A549 (cell line): ENCODE data around the gene LRRC4C.

Source experiments
- CBX8 ChIP-seq: fragments of 200-600 bp; sonication (generic); IDR thresholded peaks from 2 replicates; pipeline ENCODE4 v1.6.1; 2016
- EP300 ChIP-seq, 2 experiments: fragments of >200 bp; sonication (Bioruptor Twin); formaldehyde crosslinking; IDR thresholded peaks; 2 replicates in 1 of 2; 3 replicates in 1 of 2; pipeline ENCODE4 v1.6.1; 2016 to 2017
- POLR2A ChIP-seq: IDR thresholded peaks from 2 replicates; pipeline ENCODE4 v1.6.1; 2012; ENCODE audit warnings: mild to moderate bottlenecking, low read length
- SMC3 ChIP-seq: fragments of >200 bp; sonication (Bioruptor Twin); formaldehyde crosslinking; IDR thresholded peaks from 3 replicates; pipeline ENCODE4 v1.6.1; 2018; ENCODE audit warnings: inconsistent platforms
- TFCP2L1 ChIP-seq: fragments of 250-450 bp; sonication (Bioruptor Pico); IDR thresholded peaks from 2 replicates; pipeline ENCODE4 v1.5.0; 2021; ENCODE audit warnings: mild to moderate bottlenecking
- ZC3H11A ChIP-seq: fragments of 450-650 bp; IDR thresholded peaks from 2 replicates; pipeline ENCODE4 v1.6.1; 2014; ENCODE audit warnings: antibody characterized with exemption, mild to moderate bottlenecking
- ZFP36 ChIP-seq: fragments of 450-650 bp; IDR thresholded peaks from 2 replicates; pipeline ENCODE4 v1.6.1; 2014; ENCODE audit warnings: borderline replicate concordance; ENCODE audit not compliant: partially characterized antibody
- TF ChIP-seq, protein P1 (sequence below): fragments of >200 bp; sonication (Bioruptor Twin); formaldehyde crosslinking; IDR thresholded peaks from 3 replicates; pipeline ENCODE4 v1.5.1; 2016
- TF ChIP-seq, protein P2 (sequence below): fragments of 250-450 bp; sonication (Bioruptor Pico); IDR thresholded peaks from 2 replicates; pipeline ENCODE4 v1.5.0; 2020; ENCODE audit warnings: low read depth, mild to moderate bottlenecking, moderate library complexity

DNA sequence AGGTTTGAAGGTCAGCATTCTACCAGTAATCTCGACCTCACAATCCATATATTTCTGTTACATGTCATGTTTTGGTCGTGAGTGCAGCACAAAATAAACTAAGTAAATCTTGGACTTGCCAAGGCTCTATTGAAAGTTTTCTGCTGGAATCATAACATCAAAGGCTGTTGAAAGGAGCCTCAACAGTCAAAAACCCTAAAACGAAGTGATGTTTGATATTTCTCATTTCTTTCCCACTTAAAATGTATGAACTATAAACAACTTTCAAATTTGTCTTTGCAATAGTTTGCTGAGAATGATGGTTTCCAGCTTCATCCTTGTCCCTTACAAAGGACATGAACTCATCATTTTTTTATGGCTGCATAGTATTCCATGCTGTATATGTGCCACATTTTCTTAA is 1118.5 kb downstream of the LRRC4C start:
- TF ChIP-seq EP300 (IDR thresholded peaks at IDR 0.05) (no peak), TFCP2L1 (CRISPR knock-in tag) (no peak), POLR2A (no peak), CBX8 (no peak), ZFP36 (no peak), ZC3H11A (no peak), SMC3 (no peak)
- TF ChIP-seq, protein P1, sequence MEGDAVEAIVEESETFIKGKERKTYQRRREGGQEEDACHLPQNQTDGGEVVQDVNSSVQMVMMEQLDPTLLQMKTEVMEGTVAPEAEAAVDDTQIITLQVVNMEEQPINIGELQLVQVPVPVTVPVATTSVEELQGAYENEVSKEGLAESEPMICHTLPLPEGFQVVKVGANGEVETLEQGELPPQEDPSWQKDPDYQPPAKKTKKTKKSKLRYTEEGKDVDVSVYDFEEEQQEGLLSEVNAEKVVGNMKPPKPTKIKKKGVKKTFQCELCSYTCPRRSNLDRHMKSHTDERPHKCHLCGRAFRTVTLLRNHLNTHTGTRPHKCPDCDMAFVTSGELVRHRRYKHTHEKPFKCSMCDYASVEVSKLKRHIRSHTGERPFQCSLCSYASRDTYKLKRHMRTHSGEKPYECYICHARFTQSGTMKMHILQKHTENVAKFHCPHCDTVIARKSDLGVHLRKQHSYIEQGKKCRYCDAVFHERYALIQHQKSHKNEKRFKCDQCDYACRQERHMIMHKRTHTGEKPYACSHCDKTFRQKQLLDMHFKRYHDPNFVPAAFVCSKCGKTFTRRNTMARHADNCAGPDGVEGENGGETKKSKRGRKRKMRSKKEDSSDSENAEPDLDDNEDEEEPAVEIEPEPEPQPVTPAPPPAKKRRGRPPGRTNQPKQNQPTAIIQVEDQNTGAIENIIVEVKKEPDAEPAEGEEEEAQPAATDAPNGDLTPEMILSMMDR = no peak
- TF ChIP-seq, protein P2, sequence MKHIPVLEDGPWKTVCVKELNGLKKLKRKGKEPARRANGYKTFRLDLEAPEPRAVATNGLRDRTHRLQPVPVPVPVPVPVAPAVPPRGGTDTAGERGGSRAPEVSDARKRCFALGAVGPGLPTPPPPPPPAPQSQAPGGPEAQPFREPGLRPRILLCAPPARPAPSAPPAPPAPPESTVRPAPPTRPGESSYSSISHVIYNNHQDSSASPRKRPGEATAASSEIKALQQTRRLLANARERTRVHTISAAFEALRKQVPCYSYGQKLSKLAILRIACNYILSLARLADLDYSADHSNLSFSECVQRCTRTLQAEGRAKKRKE (CRISPR knock-in tag) = no peak
